Motor neuron (in vitro differentiated cells): ENCODE measurements around the gene PLA2G15. TPM values are rescaled to one million over a fixed set of nuclear protein-coding genes. Genes with fewer than 3 reads are reported as not detected.

ENCODE experiments used
- ATAC-seq, 8 experiments: fragments of 200-7000 bp; cut with Tn5 transposase; replicated peaks in 6 of 8; 2 replicates each; pipeline ENCODE4 v1.8.0; 2021; ENCODE audit warnings: mild to moderate bottlenecking in 8 of 8, moderate library complexity in 8 of 8
- H3K27ac ChIP-seq, 2 donors: fragments of 250-450 bp; sonication (Bioruptor Pico); 2 replicates each; pipeline ENCODE4 v1.9.0; 2021; ENCODE audit warnings: antibody characterized with exemption in 2 of 2, mild to moderate bottlenecking in 2 of 2, moderate library complexity in 1 of 2
- H3K4me1 ChIP-seq, 2 donors: fragments of 250-450 bp; sonication (Bioruptor Pico); replicated peaks in 1 of 2; 2 replicates each; pipeline ENCODE4 v1.6.1; 2021; ENCODE audit warnings: antibody characterized with exemption in 2 of 2, mild to moderate bottlenecking in 2 of 2, moderate library complexity in 1 of 2
- H3K4me3 ChIP-seq, 5 donors: fragments of 250-450 bp; sonication (Bioruptor Pico); 2 replicates each; pipeline ENCODE4 v1.9.0; 2021; ENCODE audit warnings: antibody characterized with exemption in 5 of 5, mild to moderate bottlenecking in 5 of 5, moderate library complexity in 4 of 5
- WGBS, 10 experiments: fragments of 450-650 bp; shearing (Covaris generic); methylation state at CpG; one replicate each; pipeline ENCODE4 v1.0.0; 2022; 5-methylcytosine and 5-hydroxymethylcytosine counted together
- in situ Hi-C, 9 experiments: fragments of 400-800 bp; cut with MboI; loops; one replicate each; pipeline ENCODE4 v1.15.0; 2021; ENCODE audit warnings: low sequenced_read_pairs in 9 of 9, low pct_unique_long_range_greater_than_20kb in 2 of 9; ENCODE audit not compliant: unreplicated experiment in 9 of 9
- total RNA-seq, 8 experiments: library from RNA; unstranded; fragments of 300-600 nt; gene quantifications; 2 replicates each; pipeline versions ENCODE4 v1.2.3 to v1.2.4, GENCODE V29; 2022

Gene PLA2G15
- 10 to 100 TPM in 3 of 8 experiments, 1 to 10 TPM in 5; 8.3 to 25.1 (median 9.5) TPM for total RNA-seq

- in situ Hi-C loops, result no loop called here
- ATAC-seq, result peak; percentile 86 to 98 (median 94)
- Histone ChIP-seq H3K27ac (no peak within 1 kb of the TSS), H3K4me3 (peak within 1 kb of the TSS; percentile 63 to 98 (median 94)), H3K4me1 (peaks cover 6 to 9% of the 10 kb centered on the region in 2 donors)
- WGBS, 10 experiments, result 0 to 7% (median 6%) methylated on average over 3 to 6 of the region's 75 CpGs; no CpG with 5 or more reads in 7 of the 10 experiments
Measured at GRCh38 chr16:68244903-68245853, at the start of gene PLA2G15. TSS of gene PLA2G15 (plus strand) at chr16:68245373. CDS start at chr16:68245427, 54 bp downstream.

- in situ Hi-C loops, result no loop called here
- H3K4me1 ChIP-seq, result peaks cover 0 to 6% of the 10 kb centered on the region in 2 donors
- 83 to 100% (median 93%) methylated on average over 1 to 2 of the region's 2 CpGs; no CpG with 5 or more reads in 1 of the 10 experiments for WGBS, 10 experiments
- no peak for ATAC-seq
- no peak overlapping the region for H3K27ac ChIP-seq
- H3K4me3 ChIP-seq, result no peak overlapping the region
Measured at GRCh38 chr16:68197250-68197649, 47.9 kb upstream of the PLA2G15 start.

- Histone ChIP-seq H3K27ac (no peak overlapping the region), H3K4me3 (no peak overlapping the region), H3K4me1 (no peaks in the 10 kb centered on the region)
- peak in 3 of 8 experiments; percentile 37 to 88 (median 44) for ATAC-seq
- in situ Hi-C loops, result loop anchor here in 1 of 9 experiments (25.0 kb wide), 1 partner anchor 88 kb away; no protein-coding TSS in a partner anchor
- 0 to 83% (median 56%) methylated on average over 2 to 3 of the region's 3 CpGs; no CpG with 5 or more reads in 1 of the 10 experiments for WGBS, 10 experiments
Measured at GRCh38 chr16:68200088-68200783, 44.9 kb upstream of the PLA2G15 start.

GRCh38 chr16:68202091-68202519 lies 43.1 kb upstream of the PLA2G15 start:
- in situ Hi-C loops, result loop anchor here in 1 of 9 experiments (25.0 kb wide), 1 partner anchor 90 kb away; no protein-coding TSS in a partner anchor
- peak in 3 of 8 experiments; percentile 40 to 54 (median 50) for ATAC-seq

GRCh38 chr16:68206245-68206644 lies 38.9 kb upstream of the PLA2G15 start:
- Histone ChIP-seq H3K4me1 (no peaks in the 10 kb centered on the region), H3K27ac (no peak overlapping the region), H3K4me3 (no peak overlapping the region)
- ATAC-seq, result peak in 1 of 8 experiments; percentile 72
- in situ Hi-C loops, result loop anchor here in 1 of 9 experiments (25.0 kb wide), 1 partner anchor 94 kb away; no protein-coding TSS in a partner anchor
- 6 to 100% (median 85%) methylated on average over 1 to 2 of the region's 2 CpGs for WGBS, 10 experiments

More at GRCh38 chr16:68202091-68202519, 43.1 kb upstream of the PLA2G15 start:
- Histone ChIP-seq H3K4me1 (no peaks in the 10 kb centered on the region), H3K4me3 (no peak overlapping the region), H3K27ac (no peak overlapping the region)

- ATAC-seq, result no peak
- in situ Hi-C loops, result loop anchor here in 1 of 9 experiments (25.0 kb wide), 1 partner anchor 102 kb away; no protein-coding TSS in a partner anchor
- WGBS, 10 experiments, result 70 to 100% (median 92%) methylated on average over 1 to 3 of the region's 3 CpGs; no CpG with 5 or more reads in 1 of the 10 experiments
- H3K4me1 ChIP-seq, result no peaks in the 10 kb centered on the region
- no peak overlapping the region for H3K4me3 ChIP-seq
- H3K27ac ChIP-seq, result no peak overlapping the region
Measured at GRCh38 chr16:68214726-68215125, 30.4 kb upstream of the PLA2G15 start.

- ATAC-seq, result no peak
- Histone ChIP-seq H3K4me1 (no peaks in the 10 kb centered on the region), H3K4me3 (no peak overlapping the region), H3K27ac (no peak overlapping the region)
- in situ Hi-C loops, result loop anchor here in 1 of 9 experiments (25.0 kb wide), 1 partner anchor 103 kb away; no protein-coding TSS in a partner anchor
- 92 to 100% (median 100%) methylated on average over 1 of the region's 1 CpG; no CpG with 5 or more reads in 4 of the 10 experiments for WGBS, 10 experiments
Measured at GRCh38 chr16:68215302-68215701, 29.9 kb upstream of the PLA2G15 start.

- Histone ChIP-seq H3K27ac (no peak overlapping the region), H3K4me1 (no peaks in the 10 kb centered on the region), H3K4me3 (no peak overlapping the region)
- in situ Hi-C loops, result loop anchor here in 1 of 9 experiments (25.0 kb wide), 1 partner anchor 104 kb away; no protein-coding TSS in a partner anchor
- 80 to 100% (median 98%) methylated on average over 1 to 3 of the region's 3 CpGs for WGBS, 10 experiments
- no peak for ATAC-seq
Measured at GRCh38 chr16:68216240-68216639, 28.9 kb upstream of the PLA2G15 start.

- no peaks in the 10 kb centered on the region for H3K4me1 ChIP-seq
- no peak overlapping the region for H3K27ac ChIP-seq
- no peak for ATAC-seq
- no peak overlapping the region for H3K4me3 ChIP-seq
- in situ Hi-C loops, result loop anchor here in 1 of 9 experiments (25.0 kb wide), 1 partner anchor 105 kb away; no protein-coding TSS in a partner anchor
- WGBS, 10 experiments, result 29 to 100% (median 89%) methylated on average over 1 to 4 of the region's 4 CpGs
Measured at GRCh38 chr16:68217506-68217905, 27.7 kb upstream of the PLA2G15 start.

GRCh38 chr16:68219725-68220351 lies 25.3 kb upstream of the PLA2G15 start:
- no peak overlapping the region for H3K4me3 ChIP-seq
- H3K27ac ChIP-seq, result no peak overlapping the region
- in situ Hi-C loops, result loop anchor here in 2 of 9 experiments (10.0 to 25.0 kb wide), 3 partner anchors 108 to 225 kb away; partner anchors contain the start of gene DPEP2 (in 1 of the 2)
- no peaks in the 10 kb centered on the region for H3K4me1 ChIP-seq
- WGBS, 10 experiments, result 76 to 100% (median 96%) methylated on average over 1 to 5 of the region's 6 CpGs
- no peak for ATAC-seq

GRCh38 chr16:68223072-68223471 lies 22.1 kb upstream of the PLA2G15 start:
- in situ Hi-C loops, result loop anchor here in 2 of 9 experiments (10.0 to 25.0 kb wide), 3 partner anchors 111 to 228 kb away; partner anchors contain the start of gene DPEP2 (in 1 of the 2)

GRCh38 chr16:68226116-68226515 lies 19.1 kb upstream of the PLA2G15 start:
- no peaks in the 10 kb centered on the region for H3K4me1 ChIP-seq
- no peak overlapping the region for H3K27ac ChIP-seq
- WGBS, 10 experiments, result 60 to 100% (median 100%) methylated on average over 1 to 3 of the region's 4 CpGs; no CpG with 5 or more reads in 1 of the 10 experiments
- ATAC-seq, result no peak
- in situ Hi-C loops, result loop anchor here in 1 of 9 experiments (10.0 kb wide), 2 partner anchors 131 to 231 kb away; partner anchors contain the start of gene DPEP2
- H3K4me3 ChIP-seq, result no peak overlapping the region

More at GRCh38 chr16:68223072-68223471, 22.1 kb upstream of the PLA2G15 start:
- Histone ChIP-seq H3K4me1 (no peaks in the 10 kb centered on the region), H3K4me3 (no peak overlapping the region), H3K27ac (no peak overlapping the region)
- no peak for ATAC-seq
- WGBS, 10 experiments, result 83 to 100% (median 100%) methylated on average over 1 of the region's 1 CpG; no CpG with 5 or more reads in 5 of the 10 experiments
